ENCODE measurements around the gene GARNL3. TPM values are rescaled to one million over a fixed set of nuclear protein-coding genes. Genes with fewer than 3 reads are reported as not detected.

The GARNL3 gene
- total and polyA plus RNA-seq, 2 of the 13 experiments (the other 11 are each of a cell fraction or from before 2014, with no cell fraction given) = 3.9 to 11.0 TPM

DNA sequence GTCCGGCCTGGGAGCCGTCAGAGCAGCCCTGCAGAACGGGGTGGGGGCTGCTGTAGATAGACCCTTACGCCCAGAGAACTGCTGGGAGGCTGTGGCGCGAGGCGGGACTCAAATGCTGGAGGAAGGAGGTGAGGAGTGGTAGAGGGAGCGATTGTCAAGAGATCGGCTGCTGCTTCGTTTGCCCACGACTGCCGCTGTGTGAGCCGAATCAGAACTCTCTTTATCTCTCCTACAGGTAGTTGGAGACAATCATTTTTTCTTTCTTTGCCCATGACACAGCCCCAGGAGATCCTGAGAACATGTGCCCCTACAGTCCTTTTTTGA is 160.1 kb downstream of the GARNL3 start (continued):
- 0 out of 2 replicates have a peak, but pooled peaks have one; percentile 23 for TF ChIP-seq ZNF770 (CRISPR knock-in tag; IDR thresholded peaks at IDR 0.05)
- TF ChIP-seq CHCHD3 (CRISPR knock-in tag; IDR thresholded peaks at IDR 0.05) = 0 out of 2 replicates have a peak, but pooled peaks have one; percentile 12
- TF ChIP-seq MIXL1 (CRISPR knock-in tag; IDR thresholded peaks at IDR 0.05) = peak; percentile 6; the same call in 1 of the 2 replicates
- TF ChIP-seq PAX8 (CRISPR knock-in tag; IDR thresholded peaks at IDR 0.05; ENCODE audit: borderline replicate concordance) = peak; percentile 24; the same call in 1 of the 2 replicates

- Histone ChIP-seq H3K4me1 (ENCODE audit: insufficient read depth, low read length) (peaks cover 31% of the 10 kb centered on the region), H3K36me3 (replicated peaks in 1 of 2; ENCODE audit: control insufficient read depth in 1 of 2, insufficient read depth in 2 of 2, low read length in 2 of 2) (peaks cover 8 to 18% of the 10 kb centered on the region in 2 experiments; a peak in 4 of 5 replicates), H3K79me2 (ENCODE audit: insufficient read depth, low read length) (peaks cover 52% of the 10 kb centered on the region), H3K4me3 (replicated peaks in 1 of 3; ENCODE audit: insufficient read depth in 1 of 3, low read depth in 2 of 3, low read length in 3 of 3) (no peak overlapping the region), H4K20me1 (ENCODE audit: insufficient read depth, low read length) (no peaks in the 10 kb centered on the region), H3K4me2 (ENCODE audit: low read depth, low read length) (no peak overlapping the region), H3K9ac (ENCODE audit: insufficient read depth, low read depth, low read length) (no peak overlapping the region), H3K27me3 (ENCODE audit: control insufficient read depth in 1 of 2, insufficient read depth in 2 of 2, low read length in 2 of 2) (no peaks in the 10 kb centered on the region; a peak in 1 of 5 replicates), H2AFZ (ENCODE audit: low read length) (no peak overlapping the region), H3K27ac (ENCODE audit: extremely low read length, insufficient read depth, low read length) (no peak overlapping the region), H3K9me3 (ENCODE audit: low read length) (no peaks in the 10 kb centered on the region)
- no peak for TF ChIP-seq ZNF83 (CRISPR knock-in tag; IDR thresholded peaks at IDR 0.05; ENCODE audit: borderline replicate concordance)
- no peak for TF ChIP-seq RFXANK (CRISPR knock-in tag; IDR thresholded peaks at IDR 0.05)
- no peak for TF ChIP-seq ZSCAN29 (CRISPR knock-in tag; conservative IDR thresholded peaks at IDR 0.05)
- no peak for TF ChIP-seq NCOA5 (CRISPR knock-in tag; IDR thresholded peaks at IDR 0.05)
- TF ChIP-seq PCBP2 (optimal IDR thresholded peaks at IDR 0.05; ENCODE audit: low read depth, low read length, poor library complexity, severe bottlenecking) = no peak
- TF ChIP-seq ARID3A (IDR thresholded peaks at IDR 0.05; ENCODE audit: low read depth, low read length) = no peak
- TF ChIP-seq POLR2G (IDR thresholded peaks at IDR 0.05; ENCODE audit: low read depth, low read length) = no peak
- TF ChIP-seq RBAK (CRISPR knock-in tag; IDR thresholded peaks at IDR 0.05) = no peak
- TF ChIP-seq AHR (CRISPR knock-in tag; IDR thresholded peaks at IDR 0.05) = no peak
- no peak for TF ChIP-seq NFYC (CRISPR knock-in tag; IDR thresholded peaks at IDR 0.05)
- TF ChIP-seq ATF7-NPFF (CRISPR knock-in tag; IDR thresholded peaks at IDR 0.05; ENCODE audit: low read depth) = no peak
- TF ChIP-seq NR2F2 (IDR thresholded peaks at IDR 0.05; ENCODE audit: borderline replicate concordance, low read depth) = no peak
- TF ChIP-seq ZNF44 (CRISPR knock-in tag; IDR thresholded peaks at IDR 0.05) = no peak
- no peak for TF ChIP-seq XBP1 (CRISPR knock-in tag; IDR thresholded peaks at IDR 0.05)
- no peak for ATAC-seq
- in situ Hi-C loops (cut with HindIII; ENCODE audit: extremely low pct_ligation_motif_present, low pct_unique_long_range_greater_than_20kb) = no loop called here
- 97% methylated on average over 2 of the region's 2 CpGs for WGBS (ENCODE audit: low lambda C conversion rate)
- intact Hi-C loops (cut with micrococcal nuclease; ENCODE audit: unreplicated experiment) = no loop called here
- no TSS peak for BruUV-seq (replicated peaks)
- no peak for FAIRE-seq
- POLR2A ChIA-PET = no interaction called here
- DNase-seq (ENCODE audit: low spot score) = no peak
- CTCF ChIA-PET (ENCODE audit: low intra/inter-chr PET ratio, low total read pairs) = no interaction called here
These were observed 162.2 kb downstream of the GARNL3 start for GRCh38 chr9:127426756-127427155.
